GM19455 (cell line): ENCODE measurements around the gene FBXL16.
"Not testable (repeated sequence)": the region's sequence is repeated elsewhere in the genome, so short reads cannot be mapped to it uniquely, and the experiment has no call there.

Source experiments
- ATAC-seq: cut with Tn5 transposase; IDR thresholded peaks from one replicate; pipeline ENCODE4 v1.9.1; 2021; ENCODE audit not compliant: unreplicated experiment

FBXL16 gene, protein sequence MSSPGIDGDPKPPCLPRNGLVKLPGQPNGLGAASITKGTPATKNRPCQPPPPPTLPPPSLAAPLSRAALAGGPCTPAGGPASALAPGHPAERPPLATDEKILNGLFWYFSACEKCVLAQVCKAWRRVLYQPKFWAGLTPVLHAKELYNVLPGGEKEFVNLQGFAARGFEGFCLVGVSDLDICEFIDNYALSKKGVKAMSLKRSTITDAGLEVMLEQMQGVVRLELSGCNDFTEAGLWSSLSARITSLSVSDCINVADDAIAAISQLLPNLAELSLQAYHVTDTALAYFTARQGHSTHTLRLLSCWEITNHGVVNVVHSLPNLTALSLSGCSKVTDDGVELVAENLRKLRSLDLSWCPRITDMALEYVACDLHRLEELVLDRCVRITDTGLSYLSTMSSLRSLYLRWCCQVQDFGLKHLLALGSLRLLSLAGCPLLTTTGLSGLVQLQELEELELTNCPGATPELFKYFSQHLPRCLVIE

DNA sequence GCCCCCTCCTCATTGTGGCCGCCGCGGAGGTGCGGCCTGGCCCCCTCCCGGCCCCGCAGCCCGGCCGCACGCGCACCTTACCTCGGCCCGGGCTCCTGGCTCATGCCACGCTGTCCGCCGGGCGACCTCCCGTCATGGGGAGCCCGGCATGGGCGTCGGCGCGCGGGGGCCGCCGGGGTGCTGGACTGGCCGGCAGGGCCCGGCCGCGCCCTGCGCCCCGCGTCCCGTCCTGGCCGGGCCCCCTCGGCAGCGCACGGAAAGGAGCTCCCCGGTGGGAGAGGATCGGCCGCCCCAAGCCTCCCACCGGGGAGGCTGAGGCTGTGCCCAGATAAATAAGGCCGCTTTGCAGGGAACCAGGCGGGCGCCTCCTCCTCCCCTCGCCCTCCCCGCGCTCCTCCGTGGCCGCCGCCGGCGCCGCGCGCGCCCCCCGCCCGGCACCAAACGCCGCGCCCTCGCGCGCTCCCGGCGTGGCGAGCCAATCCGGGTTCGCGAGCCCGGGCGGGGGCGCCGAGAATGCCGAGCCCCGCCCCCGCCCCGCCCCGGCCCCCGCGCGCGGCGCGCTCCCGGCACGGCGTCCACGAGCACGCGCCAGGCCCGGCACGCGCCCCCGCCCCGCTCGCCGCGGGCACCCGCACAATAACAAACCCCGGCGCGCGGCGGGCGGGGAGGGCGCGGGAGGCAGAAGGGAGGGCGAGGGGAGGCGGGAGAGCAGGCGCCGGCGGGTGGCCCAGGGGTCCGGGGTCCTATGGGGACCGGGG is at the start of gene FBXL16:
FBXL16 (minus strand) TSS at position 371 of the 758 bp plus-strand sequence. CDS start 8,396 bp downstream, outside the sequence.
- ATAC-seq, result no peak

DNA sequence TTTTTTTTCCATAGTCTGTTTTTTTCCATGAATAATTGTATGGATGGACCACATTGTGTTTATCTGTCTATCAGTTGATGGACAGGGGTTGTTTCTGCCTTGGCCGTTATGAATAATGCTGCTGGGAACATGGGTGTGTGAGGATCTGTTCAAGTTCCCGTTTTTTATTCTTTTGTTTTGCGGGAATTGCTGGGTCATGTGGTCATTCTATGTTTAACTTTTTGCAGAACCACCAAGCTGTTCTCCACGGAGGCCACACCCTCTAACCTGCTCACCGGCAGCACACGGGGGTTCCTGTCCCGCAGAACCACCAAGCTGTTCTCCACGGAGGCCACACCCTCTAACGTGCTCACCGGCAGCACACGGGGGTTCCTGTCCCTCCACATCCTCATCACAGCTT is 49.1 kb upstream of the FBXL16 start:
- no peak for ATAC-seq

DNA sequence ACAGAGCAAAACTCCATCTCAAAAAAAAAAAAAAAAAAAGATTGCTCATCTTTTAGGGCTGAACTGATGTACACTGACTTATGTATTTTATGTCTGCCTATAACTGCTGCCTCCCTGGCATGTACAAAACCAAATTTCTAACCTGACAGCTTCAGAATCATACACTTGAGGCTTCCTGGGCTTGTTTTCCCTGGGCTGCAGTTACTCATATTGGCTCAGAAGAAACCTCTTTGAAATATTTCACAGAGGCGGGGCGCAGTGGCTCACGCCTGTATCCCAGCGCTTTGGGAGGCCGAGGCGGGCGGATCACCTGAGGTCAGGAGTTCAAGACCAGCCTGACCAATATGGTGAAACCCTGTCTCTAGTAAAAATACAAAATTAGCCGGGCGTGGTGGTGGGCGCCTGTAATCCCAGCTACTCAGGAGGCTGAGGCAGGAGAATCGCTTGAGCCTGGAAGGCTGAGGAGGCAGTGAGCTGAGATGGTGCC is 48.6 kb upstream of the FBXL16 start:
- not testable (repeated sequence) for ATAC-seq

DNA sequence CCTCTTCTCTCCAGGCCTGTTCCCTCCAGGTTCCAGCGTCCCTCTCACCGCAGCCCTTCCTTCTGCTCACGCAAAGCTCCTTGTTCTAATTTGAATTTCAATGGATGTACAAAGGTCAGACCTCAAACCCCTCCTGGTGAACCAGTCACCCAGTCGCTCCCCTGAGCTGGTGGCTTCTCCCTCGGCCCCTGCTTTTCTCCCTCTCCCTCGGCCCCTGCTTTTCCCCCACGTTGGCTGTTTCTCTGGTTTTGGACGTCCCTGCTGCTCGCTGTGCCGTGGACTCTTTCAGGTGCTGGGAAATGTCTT is 46.4 kb upstream of the FBXL16 start:
- no peak for ATAC-seq

DNA sequence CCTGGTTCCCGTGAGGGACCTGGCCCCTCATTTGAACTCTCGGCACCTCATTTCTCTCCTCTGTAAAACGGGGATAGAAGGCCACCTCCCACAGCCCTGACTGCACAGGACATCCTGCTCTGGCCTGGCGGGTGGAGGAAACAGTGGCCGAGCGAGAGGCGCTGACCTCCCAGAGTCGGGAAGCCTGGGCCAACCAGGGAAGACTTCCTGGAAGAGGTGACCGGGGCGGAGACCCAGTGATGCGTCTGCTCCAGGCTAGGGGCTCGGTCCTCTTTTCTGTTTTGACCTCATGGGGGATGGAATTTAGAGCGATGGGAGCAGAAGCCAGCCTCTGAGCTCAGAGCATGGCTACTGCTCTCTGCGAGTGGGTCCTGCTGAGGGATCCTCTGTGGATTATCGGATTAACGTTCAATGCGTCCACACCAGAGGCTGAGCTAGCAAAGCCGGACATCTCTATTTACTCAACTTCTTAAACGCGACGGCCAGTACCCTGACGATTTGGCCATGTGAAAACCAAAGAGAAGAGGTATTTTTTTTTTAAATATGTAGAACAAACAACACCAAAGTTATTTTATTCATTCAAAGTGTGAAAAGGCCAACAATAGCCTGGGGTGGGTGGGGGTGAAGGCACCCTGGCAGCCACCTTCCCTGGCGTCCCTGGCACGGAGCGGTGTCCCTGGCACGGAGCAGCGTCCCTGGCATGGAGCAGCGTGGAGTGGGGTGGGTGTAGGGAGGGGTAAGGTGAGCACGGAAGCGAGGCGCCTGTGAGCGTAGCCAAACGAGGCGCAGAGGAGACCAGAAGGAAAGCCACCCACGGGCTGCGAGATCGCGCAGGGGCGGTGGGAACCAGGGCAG is 45.8 kb upstream of the FBXL16 start:
- ATAC-seq, result no peak

DNA sequence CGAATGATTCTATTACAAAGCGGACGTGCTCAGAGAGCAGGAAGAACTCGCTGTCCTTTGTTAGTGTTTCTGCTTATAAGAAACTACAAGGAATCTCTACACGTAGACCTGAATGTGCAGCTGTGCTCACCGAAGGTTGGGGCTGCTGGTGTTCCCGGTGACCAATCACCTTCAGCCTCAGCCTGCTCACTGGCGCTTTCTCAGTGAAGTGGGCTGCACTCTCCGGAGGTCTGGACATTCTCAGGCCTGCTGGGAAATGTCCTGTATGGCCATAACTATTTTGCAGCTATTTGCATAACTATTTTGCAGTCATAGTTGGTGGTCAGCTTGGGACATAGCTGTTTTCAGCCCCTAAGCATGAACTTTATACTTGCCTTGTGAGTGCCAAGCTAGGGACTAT is 44.9 kb upstream of the FBXL16 start:
- ATAC-seq, result no peak

DNA sequence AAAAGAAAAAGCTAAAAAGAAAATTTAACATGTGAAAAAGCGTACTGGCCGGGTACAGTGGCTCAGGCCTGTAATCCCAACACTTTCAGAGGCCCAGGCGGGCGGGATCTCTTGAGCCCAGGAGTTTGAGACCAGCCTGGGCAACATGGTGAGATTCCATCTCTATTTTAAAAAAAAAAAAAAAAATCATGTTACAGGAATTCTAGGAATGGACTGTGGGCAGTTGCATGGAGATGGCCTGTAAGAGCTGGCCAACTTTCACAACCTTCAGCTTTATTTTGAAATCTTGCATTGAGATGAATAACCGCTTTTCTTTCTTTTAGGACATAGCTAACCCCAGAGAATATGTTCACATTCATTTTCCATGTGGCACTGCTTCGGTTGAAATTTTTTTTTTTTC is 43.4 kb upstream of the FBXL16 start:
- no peak for ATAC-seq

DNA sequence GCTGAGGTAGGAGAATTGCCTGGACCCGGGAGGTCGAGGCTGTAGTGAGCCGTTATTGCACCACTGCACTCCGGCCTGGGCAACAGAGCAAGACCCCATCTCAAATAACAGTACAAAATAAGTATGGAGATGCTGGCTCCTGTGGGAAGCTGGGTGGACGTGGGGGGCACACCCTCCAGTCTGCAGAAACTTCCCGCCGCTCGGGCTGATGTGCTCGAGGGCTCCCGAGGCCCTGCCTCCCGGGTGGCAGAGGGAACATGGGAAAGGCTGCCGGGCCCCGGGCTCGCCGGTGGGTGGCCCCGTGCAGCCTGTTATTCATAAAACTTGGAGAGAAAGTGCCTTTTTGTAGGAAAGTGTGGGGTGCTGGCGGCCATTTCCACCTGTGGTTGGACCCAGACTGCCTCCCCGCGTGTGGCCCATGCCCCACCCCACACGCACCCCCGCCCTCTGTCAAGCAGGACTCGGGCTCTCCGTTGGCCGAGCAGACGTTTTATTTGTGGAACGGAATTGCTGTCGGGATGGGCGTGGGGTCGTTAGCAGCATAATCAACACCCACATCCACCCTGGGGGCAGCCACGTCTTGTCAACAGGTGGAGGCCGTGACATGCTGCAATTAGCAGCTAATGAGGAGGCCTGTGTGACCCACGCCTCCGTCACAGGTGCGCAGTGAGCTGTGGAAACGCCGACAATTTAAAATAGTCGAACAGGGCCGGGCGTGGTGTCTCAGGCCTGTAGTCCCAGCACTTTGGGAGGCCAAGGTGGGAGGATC is 42.6 kb upstream of the FBXL16 start:
- no peak for ATAC-seq

DNA sequence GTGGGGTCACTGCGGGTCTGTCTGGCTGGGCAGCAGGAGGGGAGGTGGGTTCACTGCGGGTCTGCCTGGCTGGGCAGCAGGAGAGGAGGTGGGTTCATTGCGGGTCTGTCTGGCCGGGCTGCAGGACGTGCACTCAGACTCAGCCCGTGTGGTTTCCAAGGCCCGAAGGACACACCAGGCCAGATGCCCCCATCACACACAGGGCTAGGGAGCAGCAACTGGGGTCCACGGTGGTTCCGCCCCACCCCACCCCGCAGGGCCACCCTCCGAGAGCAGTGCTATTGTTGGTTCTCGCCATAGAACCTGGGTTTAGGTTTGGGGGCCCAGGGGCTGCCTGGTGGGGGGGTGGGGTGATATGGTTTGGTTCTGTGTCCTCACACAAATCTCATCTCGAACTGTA is 41.0 kb upstream of the FBXL16 start:
- ATAC-seq, result no peak

DNA sequence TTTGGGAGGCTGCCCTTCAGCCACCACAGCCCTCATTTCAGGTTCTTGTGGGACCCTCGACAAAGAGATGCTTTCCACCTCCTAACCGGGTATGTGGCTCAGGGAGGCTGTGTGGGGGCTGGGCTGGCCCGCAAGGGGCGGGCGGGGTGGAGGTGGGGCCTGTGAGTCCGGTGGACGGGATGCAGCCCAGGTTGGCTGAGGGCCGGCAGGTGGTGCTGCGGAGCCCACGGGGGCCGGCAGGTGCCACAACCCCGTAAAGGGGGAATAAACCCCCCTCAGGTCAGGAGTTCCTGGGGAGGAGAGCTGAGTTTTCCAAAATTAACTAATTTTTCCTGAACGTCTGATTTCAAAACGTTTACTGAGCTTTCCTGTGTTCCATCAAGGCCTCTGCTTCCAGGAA is 40.1 kb upstream of the FBXL16 start:
- no peak for ATAC-seq

DNA sequence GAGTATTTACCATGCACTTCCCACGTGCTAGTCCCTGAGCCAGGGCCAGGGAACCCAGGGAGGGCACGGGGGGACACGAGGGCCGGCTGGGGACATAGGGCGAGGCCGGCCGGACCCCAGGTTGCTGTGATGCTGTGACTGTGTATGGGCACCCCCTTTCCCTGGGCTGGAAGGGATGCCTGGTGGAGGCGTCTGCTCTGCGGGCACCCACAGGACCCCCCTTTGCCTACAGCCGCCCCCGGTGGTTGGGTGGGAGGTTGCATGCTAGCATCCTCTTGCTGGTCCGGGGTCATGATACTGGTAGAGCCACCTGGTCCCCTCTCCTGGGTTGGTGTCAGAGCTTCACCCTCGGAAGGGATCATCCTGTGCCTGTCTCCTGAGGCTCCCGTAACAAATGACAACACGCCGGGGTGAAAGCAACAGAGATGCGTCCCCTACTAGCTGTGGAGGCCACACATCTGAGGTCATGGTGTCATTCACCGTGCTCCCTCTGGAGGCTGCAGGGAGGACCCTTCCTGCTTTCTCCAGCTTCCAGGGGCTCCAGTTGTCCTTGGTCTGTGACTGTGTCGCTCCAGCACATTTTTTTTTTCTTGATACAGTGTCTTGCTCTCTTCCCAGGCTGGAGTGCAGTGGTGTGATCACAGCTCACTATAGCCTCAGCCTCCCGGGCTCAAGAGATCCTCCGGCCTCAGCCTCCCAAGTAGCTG is 38.3 kb upstream of the FBXL16 start:
- no peak for ATAC-seq

DNA sequence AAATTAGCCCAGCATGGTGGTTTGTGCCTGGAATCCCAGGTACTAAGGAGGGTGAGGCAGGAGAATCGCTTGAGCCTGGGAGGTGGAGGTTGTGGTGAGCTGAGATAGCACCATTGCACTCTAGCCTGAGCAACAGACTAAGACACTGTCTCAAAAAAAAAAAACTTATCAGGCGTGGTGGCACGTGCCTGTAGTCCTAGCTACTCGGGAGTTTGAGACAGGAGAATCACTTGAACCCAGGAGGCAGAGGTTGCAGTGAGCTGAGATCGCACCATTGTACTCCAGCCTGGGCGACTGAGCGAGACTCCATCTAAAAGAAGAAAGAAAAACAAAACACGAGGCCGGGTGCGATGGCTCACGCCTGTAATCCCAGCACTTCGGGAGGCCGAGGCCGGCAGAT is 37.3 kb upstream of the FBXL16 start:
- ATAC-seq, result not testable (repeated sequence)

DNA sequence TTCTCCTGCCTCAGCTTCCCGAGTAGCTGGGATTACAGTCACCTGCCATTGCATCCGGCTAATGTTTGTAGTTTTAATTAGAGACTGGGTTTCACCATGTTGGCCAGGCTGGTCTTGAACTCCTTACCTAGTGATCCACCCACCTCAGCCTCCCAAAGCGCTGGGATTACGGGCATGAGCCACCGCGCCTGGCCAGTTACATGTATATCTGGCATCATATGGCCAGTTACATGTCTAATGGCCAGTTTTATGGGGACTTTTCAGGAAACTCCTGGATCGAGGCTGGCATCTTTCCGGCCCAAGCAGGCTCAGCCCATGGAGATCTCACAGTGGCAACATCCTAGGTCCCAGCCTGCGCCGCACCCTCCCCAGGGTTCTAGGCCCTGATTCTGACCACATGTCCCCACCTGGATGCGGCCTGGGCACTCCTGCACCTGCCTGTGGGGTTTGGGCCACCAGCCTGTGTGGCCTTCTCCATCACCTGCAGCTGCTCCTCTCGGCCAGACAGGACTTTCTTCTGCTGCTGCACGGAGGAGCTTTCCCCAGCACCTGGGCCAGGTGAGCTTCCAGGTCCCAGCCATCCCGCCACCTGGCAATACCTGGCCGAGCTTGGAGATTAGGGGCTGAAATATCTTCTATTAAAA is 36.5 kb upstream of the FBXL16 start:
- no peak for ATAC-seq

DNA sequence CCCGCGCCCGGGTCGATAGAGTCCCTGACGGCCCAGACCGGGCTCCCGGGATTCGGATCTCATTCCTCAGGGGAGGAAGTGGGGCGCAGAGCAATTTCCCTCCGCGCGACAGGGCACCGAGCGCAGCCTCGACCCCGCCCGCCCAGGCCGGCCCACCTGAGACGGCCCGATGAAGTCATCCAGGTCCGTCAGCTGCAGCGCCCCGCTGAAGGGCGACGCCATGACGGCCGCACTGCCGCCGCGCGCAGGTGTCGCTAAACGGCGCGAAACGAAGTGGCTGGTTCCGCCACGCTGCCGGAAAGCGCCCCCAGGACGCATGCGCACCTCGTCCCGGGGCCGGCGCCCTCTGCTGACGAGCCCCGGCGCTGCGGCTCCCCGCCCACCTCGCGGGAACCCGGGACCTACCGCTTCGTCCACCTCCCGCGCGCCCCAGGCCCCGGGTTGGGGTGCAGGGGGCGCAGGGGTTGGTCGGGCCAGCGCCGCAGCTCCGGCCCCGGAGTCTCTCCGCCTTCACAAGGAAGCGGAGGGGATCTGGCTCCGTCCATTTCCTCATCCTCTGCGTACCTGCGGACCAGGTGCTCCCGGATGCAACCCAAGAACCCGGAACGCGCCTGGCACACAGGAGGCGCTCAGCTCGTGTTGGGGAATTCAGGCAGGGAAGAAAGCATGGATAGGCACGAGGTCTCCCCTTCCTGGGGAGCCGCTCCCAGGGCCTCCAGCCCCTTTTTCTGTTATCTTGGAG is 35.3 kb upstream of the FBXL16 start, which contains the start of gene CIAO3:
CIAO3 (minus strand) TSS at position 234 of the 742 bp plus-strand sequence; CDS start at position 222, 12 bp downstream.
- peak; percentile 63 for ATAC-seq

DNA sequence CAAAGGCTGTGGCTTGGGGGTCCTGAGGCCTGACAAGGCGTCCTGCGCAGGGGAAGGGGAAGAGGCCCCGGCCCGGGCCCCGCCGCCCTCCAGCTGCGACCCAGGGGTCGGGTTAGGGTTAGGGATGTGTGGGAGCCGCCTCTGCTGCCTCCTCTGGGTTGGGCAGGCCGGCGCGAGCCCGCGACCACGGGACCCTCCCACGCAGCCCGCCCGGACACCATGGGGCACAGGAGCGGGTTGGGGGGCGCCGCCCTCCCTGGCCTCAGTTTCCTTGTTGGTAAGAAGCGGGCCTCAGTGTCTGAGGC is 34.8 kb upstream of the FBXL16 start:
- ATAC-seq, result peak; percentile 21

DNA sequence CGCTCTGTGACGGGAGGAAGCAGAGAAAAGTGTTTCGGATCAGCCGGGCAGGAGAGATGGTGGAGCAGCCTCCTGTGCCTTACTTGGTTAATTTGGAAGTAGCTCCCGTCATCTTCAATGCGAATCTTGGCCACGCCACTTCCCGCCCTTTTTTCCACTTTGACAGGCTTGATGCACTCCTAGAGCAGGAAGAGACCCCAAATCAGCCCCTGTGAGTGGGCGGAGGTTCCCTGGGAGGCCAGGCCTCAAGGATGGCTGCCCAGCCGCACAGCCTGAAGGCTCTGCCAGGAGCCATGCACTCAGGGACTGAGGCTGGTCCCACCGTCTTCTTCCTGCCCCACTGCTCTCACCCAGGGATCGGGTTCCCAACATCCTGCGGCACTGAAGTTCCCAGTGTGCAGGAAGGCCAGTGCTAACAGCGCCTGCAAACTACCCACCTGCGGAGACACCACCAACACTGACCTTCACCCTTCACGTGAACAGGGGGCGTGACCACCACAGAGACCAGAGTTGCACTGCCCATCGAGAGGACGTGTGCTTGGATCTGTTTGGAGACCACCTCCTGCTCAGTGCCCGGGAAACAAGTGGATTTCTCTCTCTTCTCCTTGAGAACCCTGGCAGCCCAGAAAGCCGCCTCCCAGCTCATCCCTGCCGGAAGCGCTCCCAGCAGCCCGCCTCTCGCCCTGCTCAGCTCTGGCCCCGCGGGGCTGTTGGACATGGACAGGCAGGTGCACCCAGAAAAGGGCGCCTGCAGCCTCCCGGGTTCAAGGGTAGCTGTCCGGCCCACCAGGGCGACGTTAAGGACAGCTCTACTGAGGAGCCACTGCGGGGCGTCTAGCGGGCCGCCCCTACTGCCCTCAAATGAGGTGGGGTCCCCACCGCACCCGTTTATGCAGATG is 34.2 kb upstream of the FBXL16 start:
- ATAC-seq, result no peak

DNA sequence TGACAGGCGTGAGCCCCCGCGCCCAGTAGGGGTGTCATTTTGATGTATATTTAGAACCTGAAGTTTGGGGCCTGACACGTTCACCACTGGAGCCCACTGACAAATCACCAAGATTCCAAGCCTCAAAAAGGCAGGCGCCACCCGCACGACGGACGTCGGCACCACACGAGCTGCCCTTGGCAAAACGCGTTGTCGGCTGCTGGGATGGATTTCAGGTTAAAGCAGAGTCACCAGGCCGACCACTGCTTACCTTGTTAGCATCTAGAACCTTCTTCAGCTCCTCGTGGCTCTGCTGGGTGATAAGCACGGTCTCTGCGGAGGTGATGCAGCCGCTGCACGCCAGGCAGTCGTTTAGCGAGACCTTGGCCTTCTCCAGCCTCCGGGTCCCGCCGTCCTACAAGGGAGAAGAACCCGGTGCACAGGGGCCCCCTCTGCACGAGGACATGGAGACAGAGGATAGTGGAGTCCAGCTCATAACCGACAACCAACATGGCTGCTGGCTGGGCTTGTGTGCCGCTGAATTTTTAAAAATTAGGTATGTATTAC is 31.4 kb upstream of the FBXL16 start:
- no peak for ATAC-seq
